OCI-LY3 (cell line): ENCODE measurements around the gene ATAD3C.

Source experiments
- H2AFZ ChIP-seq: fragments of 200-600, 300-600 bp; shearing (Covaris generic); 2 replicates; pipeline ENCODE4 v1.6.0; 2014; ENCODE audit warnings: antibody characterized with exemption, low read depth, low read length
- H3K27ac ChIP-seq: fragments of 200-600, 300-600 bp; sonication (generic); 2 replicates; pipeline ENCODE4 v1.5.1; 2014; ENCODE audit warnings: mild to moderate bottlenecking, low read length, moderate library complexity, mixed read lengths
- H3K27me3 ChIP-seq: fragments of 200-600, 300-600 bp; sonication (generic); 2 replicates; pipeline ENCODE4 v1.6.1; 2014; ENCODE audit warnings: low read depth, low read length, mixed read lengths
- H3K36me3 ChIP-seq: fragments of 200-600, 300-600 bp; sonication (generic); replicated peaks from 2 replicates; pipeline ENCODE3; 2014; ENCODE audit warnings: low read depth, low read length, mixed read lengths
- H3K4me1 ChIP-seq: fragments of 300-600, 200-600 bp; sonication (generic); 2 replicates; pipeline ENCODE4 v1.6.1; 2014; ENCODE audit warnings: low read length, mixed read lengths
- H3K4me2 ChIP-seq: fragments of 200-600, 300-600 bp; sonication (generic); 2 replicates; pipeline ENCODE4 v1.6.1; 2014; ENCODE audit warnings: low read length, mixed read lengths
- H3K4me3 ChIP-seq: fragments of 300-600, 200-600 bp; sonication (generic); 2 replicates; pipeline ENCODE4 v1.5.1; 2014; ENCODE audit warnings: antibody characterized with exemption, mild to moderate bottlenecking, low read length, moderate library complexity
- H3K79me2 ChIP-seq: fragments of 300-600, 200-600 bp; shearing (Covaris generic); 2 replicates; pipeline ENCODE4 v1.6.1; 2014; ENCODE audit warnings: mild to moderate bottlenecking, low read length, mixed read lengths
- H3K9ac ChIP-seq: fragments of 300-600, 200-600 bp; shearing (Covaris generic); 2 replicates; pipeline ENCODE4 v1.6.0; 2014; ENCODE audit warnings: mild to moderate bottlenecking, low read length, moderate library complexity
- H3K9me3 ChIP-seq: fragments of 200-600, 300-600 bp; shearing (Covaris generic); 2 replicates; pipeline ENCODE4 v1.6.1; 2014; ENCODE audit warnings: low read length, mixed read lengths; ENCODE audit not compliant: insufficient read depth
- H4K20me1 ChIP-seq: fragments of 200-600, 300-600 bp; sonication (generic); 2 replicates; pipeline ENCODE4 v1.6.1; 2016; ENCODE audit warnings: low read length, mixed read lengths; ENCODE audit not compliant: insufficient read depth
- CTCF ChIP-seq: fragments of 200-600, 300-600 bp; sonication (generic); IDR thresholded peaks from 2 replicates; pipeline ENCODE4 v1.5.1; 2014; ENCODE audit warnings: antibody characterized with exemption, low read length, low read depth
- EZH2phosphoT487 ChIP-seq: fragments of 200-600 bp; shearing (Covaris generic); IDR thresholded peaks from 2 replicates; pipeline ENCODE4 v1.6.1; 2018; ENCODE audit warnings: antibody characterized with exemption, mixed run types, low read depth

The ATAD3C gene

GRCh38 chr1:1418464-1419362 lies 30.8 kb upstream of the ATAD3C start:
- H3K4me3 ChIP-seq = peak overlapping the region; percentile 20; the same call in 1 of the 2 replicates
- H3K4me1 ChIP-seq = peaks cover 28% of the 10 kb centered on the region
- H4K20me1 ChIP-seq = no peaks in the 10 kb centered on the region
- peak overlapping the region; percentile 48 for H3K9ac ChIP-seq
- H2AFZ ChIP-seq = peak overlapping the region; percentile 90
- TF ChIP-seq CTCF (no peak), EZH2phosphoT487 (no peak)
- no peaks in the 10 kb centered on the region for H3K27me3 ChIP-seq
- H3K27ac ChIP-seq = peak overlapping the region; percentile 83
- H3K9me3 ChIP-seq = no peaks in the 10 kb centered on the region
- peak overlapping the region; percentile 48 for H3K4me2 ChIP-seq
- H3K79me2 ChIP-seq = no peaks in the 10 kb centered on the region
- H3K36me3 ChIP-seq = no peaks in the 10 kb centered on the region

DNA sequence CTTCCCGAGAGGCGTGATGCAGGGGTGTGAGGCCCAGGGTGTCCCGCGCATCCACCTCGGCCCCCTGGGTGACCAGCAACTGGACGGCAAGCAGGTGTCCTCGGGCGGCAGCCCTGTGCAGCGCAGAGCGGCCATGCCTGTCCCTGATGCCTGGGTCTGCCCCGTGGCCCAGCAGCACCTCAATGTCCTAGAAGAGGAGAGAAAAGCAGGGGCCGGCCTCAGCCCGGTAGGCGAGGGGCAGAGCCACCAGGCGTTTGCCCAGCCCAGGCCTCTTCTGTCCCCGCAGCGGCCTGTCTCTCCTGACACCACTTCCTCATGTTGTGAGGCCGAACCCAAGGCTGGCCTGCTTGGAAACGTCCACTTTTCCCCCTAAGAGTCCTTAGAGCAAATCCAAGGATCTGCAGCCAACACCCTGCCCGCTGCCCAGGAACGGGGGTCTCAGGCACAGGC lies 30.1 kb upstream of the ATAD3C start:
- TF ChIP-seq CTCF (no peak), EZH2phosphoT487 (no peak)
- H3K79me2 ChIP-seq = no peaks in the 10 kb centered on the region
- no peak overlapping the region for H3K4me2 ChIP-seq
- no peaks in the 10 kb centered on the region for H3K36me3 ChIP-seq
- H3K27me3 ChIP-seq = no peaks in the 10 kb centered on the region
- no peaks in the 10 kb centered on the region for H3K9me3 ChIP-seq
- H2AFZ ChIP-seq = no peak overlapping the region
- H3K4me3 ChIP-seq = no peak overlapping the region
- no peaks in the 10 kb centered on the region for H4K20me1 ChIP-seq
- no peak overlapping the region for H3K9ac ChIP-seq
- H3K27ac ChIP-seq = no peak overlapping the region
- H3K4me1 ChIP-seq = peaks cover 28% of the 10 kb centered on the region

DNA sequence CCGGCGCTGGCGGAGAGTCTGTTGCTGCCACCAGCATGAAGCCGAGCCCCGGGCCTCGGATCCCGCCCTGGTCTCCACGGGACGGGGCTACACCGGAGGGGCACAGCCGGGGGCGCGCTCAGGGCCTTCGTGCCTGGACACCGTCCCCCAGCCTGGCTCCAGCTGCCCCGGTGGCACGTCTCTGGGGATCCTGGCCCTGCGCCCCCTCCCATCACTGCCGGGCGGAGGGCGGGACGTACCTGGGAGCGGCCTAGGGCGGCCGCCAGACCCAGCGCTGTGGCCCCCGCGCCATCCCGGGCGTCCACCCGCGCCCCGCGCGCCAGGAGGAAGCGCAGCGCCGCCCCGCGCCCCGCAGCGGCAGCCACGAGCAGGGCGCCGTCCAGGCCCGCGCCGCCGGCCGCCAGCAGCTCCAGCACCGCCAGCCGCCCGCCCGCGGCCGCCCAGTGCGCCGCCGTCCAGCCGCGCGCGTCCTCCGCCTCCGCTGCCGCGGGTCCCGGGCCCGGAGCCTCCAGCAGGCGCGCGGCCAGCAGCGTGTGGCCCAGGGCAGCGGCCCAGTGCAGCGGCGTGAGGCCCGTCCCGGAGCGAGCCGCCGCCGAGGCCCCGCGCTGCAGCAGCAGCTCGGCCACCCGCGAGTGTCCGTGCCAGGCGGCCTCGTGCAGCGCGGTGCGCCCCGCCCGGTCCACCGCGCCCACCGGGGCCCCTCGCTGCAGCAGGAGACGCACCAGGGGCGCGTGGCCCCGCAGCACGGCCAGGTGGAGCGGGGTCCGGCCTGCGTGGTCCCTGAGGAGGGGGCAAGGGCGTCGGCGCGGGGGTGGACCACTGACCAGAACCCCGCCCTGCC lies 29.5 kb upstream of the ATAD3C start:
- Histone ChIP-seq H3K4me1 (peaks cover 28% of the 10 kb centered on the region), H3K36me3 (no peaks in the 10 kb centered on the region), H3K9ac (no peak overlapping the region), H3K79me2 (no peaks in the 10 kb centered on the region), H3K9me3 (no peaks in the 10 kb centered on the region), H3K4me3 (no peak overlapping the region), H2AFZ (no peak overlapping the region), H3K4me2 (no peak overlapping the region), H4K20me1 (no peaks in the 10 kb centered on the region), H3K27me3 (no peaks in the 10 kb centered on the region), H3K27ac (no peak overlapping the region)
- no peak for TF ChIP-seq CTCF
- no peak for TF ChIP-seq EZH2phosphoT487

GRCh38 chr1:1420654-1421141 lies 28.8 kb upstream of the ATAD3C start:
- TF ChIP-seq EZH2phosphoT487 (no peak), CTCF (no peak)
- H3K4me2 ChIP-seq = no peak overlapping the region
- H2AFZ ChIP-seq = peak overlapping the region; percentile 40; the same call in 1 of the 2 replicates
- H3K9ac ChIP-seq = no peak overlapping the region
- no peaks in the 10 kb centered on the region for H3K27me3 ChIP-seq
- no peak overlapping the region for H3K4me3 ChIP-seq
- no peaks in the 10 kb centered on the region for H3K9me3 ChIP-seq
- no peaks in the 10 kb centered on the region for H4K20me1 ChIP-seq
- no peak overlapping the region for H3K27ac ChIP-seq
- no peaks in the 10 kb centered on the region for H3K79me2 ChIP-seq
- H3K4me1 ChIP-seq = peaks cover 28% of the 10 kb centered on the region
- no peaks in the 10 kb centered on the region for H3K36me3 ChIP-seq
